ENCODE results near the gene GLOD5.

DNA sequence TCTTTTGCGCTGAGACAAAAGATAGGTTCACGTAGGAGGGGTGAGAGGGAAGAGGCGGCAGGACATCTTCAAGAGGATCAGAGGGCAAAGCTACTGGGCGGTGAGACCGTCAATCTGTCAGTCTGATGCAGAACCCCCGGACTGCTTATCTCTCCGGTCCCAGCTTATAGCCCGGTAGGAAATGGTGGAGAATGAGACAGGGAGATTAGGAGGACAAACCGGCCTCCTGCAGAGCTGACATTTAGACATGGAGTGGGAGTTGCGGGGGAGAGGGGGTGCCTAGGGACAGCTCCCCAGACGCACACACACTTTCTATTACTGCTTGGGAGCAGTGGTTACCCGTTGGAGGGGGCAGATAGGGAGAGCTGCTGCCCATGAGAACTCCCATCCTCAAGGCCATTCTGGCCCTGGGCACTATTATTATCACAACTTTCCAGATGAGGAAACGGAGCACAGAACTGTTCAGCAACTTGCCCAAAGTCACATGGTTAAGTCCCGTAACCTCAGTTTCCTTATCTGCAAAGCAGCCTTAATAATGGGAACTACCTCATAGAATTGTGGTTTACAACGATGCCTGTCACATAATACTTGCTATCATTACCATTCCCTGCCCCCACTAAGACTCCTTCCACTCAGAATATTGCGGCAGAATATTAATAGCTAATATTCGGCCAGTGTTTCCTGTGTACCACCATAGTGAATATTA lies 39.2 kb downstream of the GLOD5 start:
- TF ChIP-seq PATZ1 (CRISPR knock-in tag; IDR thresholded peaks at IDR 0.05; ENCODE audit: borderline replicate concordance) (no peak), BACH2 (CRISPR knock-in tag; IDR thresholded peaks at IDR 0.05; ENCODE audit: borderline replicate concordance) (no peak), ZFP3 (CRISPR knock-in tag; IDR thresholded peaks at IDR 0.05) (no peak), ARNTL (CRISPR knock-in tag; IDR thresholded peaks at IDR 0.05; ENCODE audit: borderline replicate concordance, low read depth) (no peak), ZFP30 (CRISPR knock-in tag; IDR thresholded peaks at IDR 0.05) (no peak), ZNF565 (CRISPR knock-in tag; conservative IDR thresholded peaks at IDR 0.05; ENCODE audit: low read depth) (no peak), ZNF8 (CRISPR knock-in tag; IDR thresholded peaks at IDR 0.05) (no peak), RARB (CRISPR knock-in tag; IDR thresholded peaks at IDR 0.05) (no peak), TSHZ2 (CRISPR knock-in tag; IDR thresholded peaks at IDR 0.05) (no peak)
- TF ChIP-seq, protein P1, sequence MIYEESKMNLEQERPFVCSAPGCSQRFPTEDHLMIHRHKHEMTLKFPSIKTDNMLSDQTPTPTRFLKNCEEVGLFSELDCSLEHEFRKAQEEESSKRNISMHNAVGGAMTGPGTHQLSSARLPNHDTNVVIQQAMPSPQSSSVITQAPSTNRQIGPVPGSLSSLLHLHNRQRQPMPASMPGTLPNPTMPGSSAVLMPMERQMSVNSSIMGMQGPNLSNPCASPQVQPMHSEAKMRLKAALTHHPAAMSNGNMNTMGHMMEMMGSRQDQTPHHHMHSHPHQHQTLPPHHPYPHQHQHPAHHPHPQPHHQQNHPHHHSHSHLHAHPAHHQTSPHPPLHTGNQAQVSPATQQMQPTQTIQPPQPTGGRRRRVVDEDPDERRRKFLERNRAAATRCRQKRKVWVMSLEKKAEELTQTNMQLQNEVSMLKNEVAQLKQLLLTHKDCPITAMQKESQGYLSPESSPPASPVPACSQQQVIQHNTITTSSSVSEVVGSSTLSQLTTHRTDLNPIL (CRISPR knock-in tag; IDR thresholded peaks at IDR 0.05; ENCODE audit: low read depth): no peak
